HL-60 (cell line): ENCODE data around the gene GCNT2.
"Not testable (repeated sequence)": the region's sequence is repeated elsewhere in the genome, so short reads cannot be mapped to it uniquely, and the experiment has no call there.

ENCODE experiments used
- CTCF ChIP-seq: IDR thresholded peaks from one replicate; pipeline ENCODE4 v1.5.1; 2011; ENCODE audit warnings: low read length, control low read depth, inconsistent platforms; ENCODE audit not compliant: insufficient read depth
- GABPA ChIP-seq: IDR thresholded peaks from 2 replicates; pipeline ENCODE4 v1.6.1; 2012; ENCODE audit warnings: low read depth
- POLR2AphosphoS5 ChIP-seq: IDR thresholded peaks from 2 replicates; pipeline ENCODE4 v1.6.1; 2012; ENCODE audit warnings: low read depth
- REST ChIP-seq: IDR thresholded peaks from 2 replicates; pipeline ENCODE4 v1.6.1; 2012; ENCODE audit warnings: low read depth; ENCODE audit not compliant: insufficient replicate concordance
- SPI1 ChIP-seq: IDR thresholded peaks from 2 replicates; pipeline ENCODE4 v1.6.1; 2012; ENCODE audit warnings: low read depth, mild to moderate bottlenecking, borderline replicate concordance

GRCh38 chr6:10486944-10487588 lies 34.1 kb upstream of the GCNT2 start:
- TF ChIP-seq POLR2AphosphoS5, REST, CTCF, GABPA, SPI1: not testable (repeated sequence)
